Fibroblast of lung (primary cell): ENCODE results near the gene EPHB1. TPM values are rescaled to one million over a fixed set of nuclear protein-coding genes. Genes with fewer than 3 reads are reported as not detected.

Experiments used
- DNase-seq, 2 donors: peaks; one replicate each; pipeline versions ENCODE4 v3.0.0 to v3.0.0-alpha.2; 2010; ENCODE audit warnings: low read depth in 2 of 2
- H2AFZ ChIP-seq: 2 replicates; pipeline ENCODE4 v1.5.1; 2012; ENCODE audit warnings: low read length, control low read depth, inconsistent platforms
- H3K27ac ChIP-seq: 2 replicates; pipeline ENCODE4 v1.5.1; 2011; ENCODE audit warnings: low read length, control low read depth; ENCODE audit not compliant: insufficient read depth
- H3K27me3 ChIP-seq: 2 replicates; pipeline ENCODE4 v1.5.1; 2011; ENCODE audit warnings: mild to moderate bottlenecking, low read length; ENCODE audit not compliant: control insufficient read depth, insufficient read depth
- H3K36me3 ChIP-seq: 2 replicates; pipeline ENCODE4 v1.5.1; 2011; ENCODE audit warnings: low read length; ENCODE audit not compliant: control insufficient read depth, insufficient read depth
- H3K4me1 ChIP-seq: 2 replicates; pipeline ENCODE4 v1.5.1; 2011; ENCODE audit warnings: low read length; ENCODE audit not compliant: control insufficient read depth, insufficient read depth; ENCODE audit errors: extremely low read depth
- H3K4me2 ChIP-seq: 2 replicates; pipeline ENCODE4 v1.5.1; 2011; ENCODE audit warnings: low read length, control low read depth; ENCODE audit not compliant: insufficient read depth; ENCODE audit errors: extremely low read depth
- H3K4me3 ChIP-seq, 4 experiments: fragments of 200-600 bp in 1 of 4; sonication (generic) in 1 of 4; replicated peaks in 1 of 4; 2 replicates each; pipeline ENCODE4 v1.5.1; 2011 to 2016; ENCODE audit warnings: low read length in 4 of 4, low read depth in 3 of 4, mild to moderate bottlenecking in 3 of 4, control low read depth in 2 of 4, inconsistent platforms in 1 of 4, mixed read lengths in 1 of 4; ENCODE audit not compliant: insufficient read depth in 1 of 4; ENCODE audit errors: control extremely low read depth in 1 of 4
- H3K79me2 ChIP-seq: 2 replicates; pipeline ENCODE4 v1.5.1; 2012; ENCODE audit warnings: mild to moderate bottlenecking, low read length, inconsistent platforms; ENCODE audit not compliant: control insufficient read depth, insufficient read depth
- H3K9ac ChIP-seq: 2 replicates; pipeline ENCODE4 v1.5.1; 2011; ENCODE audit warnings: mild to moderate bottlenecking, low read length, control low read depth; ENCODE audit not compliant: insufficient read depth
- H3K9me3 ChIP-seq: 2 replicates; pipeline ENCODE4 v1.5.1; 2012; ENCODE audit warnings: low read depth, low read length; ENCODE audit not compliant: control insufficient read depth, insufficient read depth
- H4K20me1 ChIP-seq: 2 replicates; pipeline ENCODE4 v1.5.1; 2011; ENCODE audit warnings: low read length; ENCODE audit not compliant: control insufficient read depth, insufficient read depth; ENCODE audit errors: extremely low read depth
- EZH2 ChIP-seq: IDR thresholded peaks from 2 replicates; pipeline ENCODE4 v1.5.1; 2012; ENCODE audit warnings: low read length, control low read depth, mild to moderate bottlenecking; ENCODE audit errors: missing control alignments
- polyA plus RNA-seq, 2 donors: library from polyadenylated mRNA; depleted of rRNA in 1 of 2; stranded (reverse) in 1 of 2; unstranded in 1 of 2; fragments of >200 nt; gene quantifications; 2 replicates each; pipeline ENCODE4 v1.2.1, GENCODE V29; 2011 to 2012; ENCODE audit warnings: missing spikeins in 1 of 2
- total RNA-seq: library from RNA; depleted of rRNA; stranded (reverse); fragments of >200 nt; gene quantifications from 2 replicates; pipeline ENCODE4 v1.2.1, GENCODE V29; 2014
- TF ChIP-seq, protein P1 (sequence below), 2 donors: IDR thresholded peaks in 1 of 2; conservative IDR thresholded peaks in 1 of 2; 1 replicate in 1 of 2; 2 replicates in 1 of 2; pipeline ENCODE4 v1.5.1; 2011 to 2012; ENCODE audit warnings: low read length in 2 of 2, control low read depth in 1 of 2, inconsistent platforms in 1 of 2, low read depth in 1 of 2, mild to moderate bottlenecking in 1 of 2

The EPHB1 gene
- total and polyA plus RNA-seq, 2 donors (not counting 1 experiment from before 2014, with no cell fraction given): 0.14 to 0.50 TPM

DNA sequence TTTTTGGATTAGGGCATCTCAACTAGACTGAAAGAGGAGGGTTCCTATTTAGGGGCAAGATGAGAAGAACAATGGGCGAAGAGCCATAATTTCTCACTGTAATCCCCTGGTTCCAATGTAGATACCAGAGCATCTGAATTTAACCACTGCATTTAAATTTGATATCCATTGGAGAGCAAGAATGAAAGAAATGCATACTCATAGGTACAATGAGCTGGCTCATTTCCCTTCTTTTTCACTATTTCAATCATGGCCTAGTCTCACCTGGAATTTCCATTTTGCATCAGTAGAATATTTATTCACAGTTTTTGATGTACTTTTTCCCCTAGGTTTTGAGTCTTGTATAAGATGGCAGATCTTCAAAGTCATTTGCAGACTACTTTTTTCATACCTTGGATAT, 13.8 kb downstream of the EPHB1 start:
- DNase-seq: no peak
- H4K20me1 ChIP-seq: no peaks in the 10 kb centered on the region
- H3K4me2 ChIP-seq: no peak overlapping the region
- no peak for TF ChIP-seq EZH2
- TF ChIP-seq, protein P1, sequence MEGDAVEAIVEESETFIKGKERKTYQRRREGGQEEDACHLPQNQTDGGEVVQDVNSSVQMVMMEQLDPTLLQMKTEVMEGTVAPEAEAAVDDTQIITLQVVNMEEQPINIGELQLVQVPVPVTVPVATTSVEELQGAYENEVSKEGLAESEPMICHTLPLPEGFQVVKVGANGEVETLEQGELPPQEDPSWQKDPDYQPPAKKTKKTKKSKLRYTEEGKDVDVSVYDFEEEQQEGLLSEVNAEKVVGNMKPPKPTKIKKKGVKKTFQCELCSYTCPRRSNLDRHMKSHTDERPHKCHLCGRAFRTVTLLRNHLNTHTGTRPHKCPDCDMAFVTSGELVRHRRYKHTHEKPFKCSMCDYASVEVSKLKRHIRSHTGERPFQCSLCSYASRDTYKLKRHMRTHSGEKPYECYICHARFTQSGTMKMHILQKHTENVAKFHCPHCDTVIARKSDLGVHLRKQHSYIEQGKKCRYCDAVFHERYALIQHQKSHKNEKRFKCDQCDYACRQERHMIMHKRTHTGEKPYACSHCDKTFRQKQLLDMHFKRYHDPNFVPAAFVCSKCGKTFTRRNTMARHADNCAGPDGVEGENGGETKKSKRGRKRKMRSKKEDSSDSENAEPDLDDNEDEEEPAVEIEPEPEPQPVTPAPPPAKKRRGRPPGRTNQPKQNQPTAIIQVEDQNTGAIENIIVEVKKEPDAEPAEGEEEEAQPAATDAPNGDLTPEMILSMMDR (conservative IDR thresholded peaks at IDR 0.05 in 1 of 2, IDR thresholded peaks at IDR 0.05 in 1 of 2; ENCODE audit: low read depth in 1 of 2, low read length in 2 of 2): no peak
- no peaks in the 10 kb centered on the region for H3K36me3 ChIP-seq
- no peaks in the 10 kb centered on the region for H3K27me3 ChIP-seq
- H3K4me3 ChIP-seq: no peak overlapping the region
- H3K4me1 ChIP-seq: no peaks in the 10 kb centered on the region
- H2AFZ ChIP-seq: no peak overlapping the region
- H3K9me3 ChIP-seq: no peaks in the 10 kb centered on the region
- no peaks in the 10 kb centered on the region for H3K79me2 ChIP-seq
- H3K9ac ChIP-seq: no peak overlapping the region
- H3K27ac ChIP-seq: no peak overlapping the region

DNA sequence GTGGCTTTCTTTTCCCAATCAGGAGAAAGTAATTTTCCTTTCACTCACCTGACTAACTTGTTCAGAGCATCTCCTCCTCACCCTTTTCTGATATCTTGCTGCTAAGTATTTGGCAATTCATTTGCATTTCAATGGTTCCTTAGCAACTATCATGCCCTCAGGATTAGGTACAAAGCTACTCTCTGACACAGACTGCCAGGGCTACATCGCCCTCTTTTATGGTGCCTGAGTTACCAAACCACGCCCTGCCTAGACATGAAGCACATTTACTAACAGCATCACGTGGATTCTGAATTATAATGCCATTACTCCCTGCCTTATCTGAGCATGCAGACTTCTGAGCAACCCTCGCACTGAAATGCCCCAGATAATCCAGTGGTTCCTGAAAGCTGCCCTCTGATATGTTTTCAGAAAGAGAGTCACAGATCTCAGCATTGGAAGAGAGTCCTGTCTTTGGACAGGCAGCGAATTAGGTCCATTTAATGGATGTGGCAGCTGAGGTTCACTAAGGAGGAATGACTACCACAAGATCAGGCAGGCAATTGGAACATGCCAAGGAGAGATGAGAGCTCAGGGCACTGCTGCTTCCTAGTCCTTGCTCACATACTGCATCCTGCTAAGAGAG, 14.5 kb downstream of the EPHB1 start:
- no peak overlapping the region for H3K27ac ChIP-seq
- H3K27me3 ChIP-seq: no peaks in the 10 kb centered on the region
- H2AFZ ChIP-seq: no peak overlapping the region
- H3K9me3 ChIP-seq: no peaks in the 10 kb centered on the region
- no peaks in the 10 kb centered on the region for H3K4me1 ChIP-seq
- H3K79me2 ChIP-seq: no peaks in the 10 kb centered on the region
- no peak overlapping the region for H3K4me2 ChIP-seq
- H3K36me3 ChIP-seq: no peaks in the 10 kb centered on the region
- no peaks in the 10 kb centered on the region for H4K20me1 ChIP-seq
- no peak overlapping the region for H3K4me3 ChIP-seq
- H3K9ac ChIP-seq: no peak overlapping the region
- no peak for DNase-seq
- TF ChIP-seq, protein P1 (conservative IDR thresholded peaks at IDR 0.05 in 1 of 2, IDR thresholded peaks at IDR 0.05 in 1 of 2; ENCODE audit: low read depth in 1 of 2, low read length in 2 of 2): no peak
- TF ChIP-seq EZH2: no peak

DNA sequence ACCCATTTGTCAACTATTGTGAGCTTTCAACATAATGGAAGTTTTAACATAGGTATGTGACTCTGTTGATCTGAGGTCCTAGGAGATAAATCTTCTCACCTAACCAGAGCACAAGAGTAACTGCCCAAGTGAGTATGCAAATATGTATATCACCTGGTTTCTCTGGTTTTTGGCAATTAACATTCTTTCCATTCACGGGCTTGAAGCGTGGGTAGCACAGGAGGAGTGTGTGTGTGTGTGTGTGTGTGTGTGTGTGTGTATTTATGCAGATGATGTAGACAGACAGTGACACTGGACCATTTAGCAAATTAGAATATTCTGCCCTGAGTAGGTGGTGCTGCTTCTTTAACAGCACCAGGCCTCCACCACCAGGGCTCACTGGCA, 15.0 kb downstream of the EPHB1 start:
- Histone ChIP-seq H3K27ac (no peak overlapping the region), H3K36me3 (no peaks in the 10 kb centered on the region), H3K9ac (no peak overlapping the region), H3K9me3 (no peaks in the 10 kb centered on the region), H3K4me3 (no peak overlapping the region), H3K27me3 (no peaks in the 10 kb centered on the region), H3K4me1 (no peaks in the 10 kb centered on the region), H3K4me2 (no peak overlapping the region), H3K79me2 (no peaks in the 10 kb centered on the region), H4K20me1 (no peaks in the 10 kb centered on the region), H2AFZ (no peak overlapping the region)
- DNase-seq: no peak
- TF ChIP-seq EZH2: no peak
- TF ChIP-seq, protein P1 (conservative IDR thresholded peaks at IDR 0.05 in 1 of 2, IDR thresholded peaks at IDR 0.05 in 1 of 2; ENCODE audit: low read depth in 1 of 2, low read length in 2 of 2): no peak
